Activated CD4-positive, CD25-positive, alpha-beta regulatory T cell treated with anti-CD3 and anti-CD28 coated beads, Interleukin-2, amount 50 U/mL, for 72 hours (primary cell): ENCODE data around the gene MINAR2.

ENCODE experiments used
- DNase-seq: peaks from one replicate; pipeline ENCODE4 v3.0.0; 2021

MINAR2 gene

DNA sequence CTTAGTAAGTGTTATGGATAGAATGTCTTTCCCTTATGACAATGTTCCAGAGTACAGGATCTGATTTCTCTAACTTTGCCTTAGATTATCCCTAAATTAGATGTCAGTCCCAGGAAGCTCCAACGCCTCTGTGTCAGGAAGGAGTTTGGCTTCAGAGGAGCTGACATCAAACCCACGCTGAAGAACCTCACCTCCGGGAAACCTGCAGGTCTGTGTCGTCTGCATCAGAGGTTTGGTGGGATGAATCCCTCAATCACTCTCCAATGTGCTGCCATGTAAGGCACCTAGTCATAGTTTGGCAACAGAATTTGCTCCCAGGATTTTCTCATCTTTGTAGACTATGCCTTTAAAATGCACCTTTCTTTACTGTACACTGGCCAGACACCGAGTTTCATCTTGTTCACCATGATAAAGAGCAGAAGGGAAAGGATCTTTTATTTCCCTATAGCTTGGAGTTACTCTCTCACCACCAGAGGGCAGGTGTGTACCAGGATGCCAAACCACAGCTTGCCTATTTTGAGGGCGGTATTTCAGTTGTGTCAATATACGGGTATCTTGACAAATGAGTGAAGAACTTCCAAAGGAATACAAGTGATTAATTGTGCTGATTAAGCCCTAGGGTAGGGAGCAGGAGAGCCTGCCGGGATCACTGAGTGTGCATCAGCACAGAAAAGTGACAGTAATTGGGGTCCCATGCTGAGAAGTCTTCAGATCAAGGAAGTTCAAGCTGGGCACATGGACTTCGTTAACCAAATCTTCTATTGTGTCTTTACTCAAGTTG is 23.4 kb downstream of the MINAR2 start:
- no peak for DNase-seq

DNA sequence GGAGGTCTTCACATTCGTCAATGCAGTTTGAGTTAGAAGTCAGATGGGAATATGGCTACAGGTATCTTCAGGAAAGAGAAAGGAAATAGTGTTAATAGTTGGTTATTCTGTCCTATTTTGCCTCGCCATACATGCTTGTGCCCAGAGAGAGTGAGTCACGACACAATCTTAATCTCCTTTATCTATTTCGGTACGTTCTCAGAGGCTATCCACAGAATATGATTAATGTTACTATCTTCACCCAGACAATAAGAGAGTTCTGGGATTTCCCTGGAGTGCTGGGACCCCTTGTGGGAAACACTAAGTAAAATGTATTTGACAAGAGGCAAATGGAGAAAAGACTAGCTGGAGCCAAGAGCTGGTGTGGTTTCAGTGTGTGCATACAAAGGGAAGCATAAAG is 25.5 kb downstream of the MINAR2 start:
- no peak for DNase-seq

DNA sequence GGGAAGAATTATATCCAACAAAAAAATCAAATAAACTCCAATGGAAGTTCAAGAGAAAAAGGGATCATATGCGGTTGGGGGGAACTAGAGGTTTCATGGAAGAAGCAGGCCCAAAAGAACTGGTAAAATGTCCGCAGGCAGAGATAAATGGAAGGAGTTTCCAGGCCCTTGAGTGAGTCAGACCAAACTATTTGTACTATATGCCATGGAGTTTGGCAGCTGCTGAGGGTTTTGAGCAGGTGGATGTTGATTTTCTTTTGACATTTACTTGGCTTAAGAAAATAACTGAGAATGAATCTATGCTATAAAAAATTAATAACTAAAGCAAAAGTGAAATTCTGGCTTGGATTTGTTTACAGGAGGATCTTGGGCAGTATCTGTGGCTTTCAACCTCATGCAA is 33.7 kb downstream of the MINAR2 start:
- no peak for DNase-seq

DNA sequence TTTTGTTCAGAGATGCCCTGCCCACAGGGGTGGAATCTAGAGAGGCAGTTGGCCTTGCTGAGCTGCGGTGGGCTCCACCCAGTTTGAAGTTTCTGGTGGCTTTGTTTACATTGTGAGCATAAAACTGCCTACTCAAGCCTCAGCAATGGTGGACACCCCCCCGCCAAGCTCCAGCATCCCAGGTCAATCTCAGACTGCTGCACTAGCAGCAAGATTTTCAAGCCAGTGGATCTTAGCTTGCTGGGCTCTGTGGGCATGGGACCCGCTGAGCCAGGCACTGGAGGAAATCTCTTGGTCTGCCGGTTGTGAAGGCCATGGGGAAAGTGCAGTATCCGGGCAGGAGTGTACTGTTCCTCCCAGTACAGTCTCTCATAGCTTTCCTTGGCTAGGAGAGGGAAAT is 55.5 kb downstream of the MINAR2 start:
- no peak for DNase-seq

DNA sequence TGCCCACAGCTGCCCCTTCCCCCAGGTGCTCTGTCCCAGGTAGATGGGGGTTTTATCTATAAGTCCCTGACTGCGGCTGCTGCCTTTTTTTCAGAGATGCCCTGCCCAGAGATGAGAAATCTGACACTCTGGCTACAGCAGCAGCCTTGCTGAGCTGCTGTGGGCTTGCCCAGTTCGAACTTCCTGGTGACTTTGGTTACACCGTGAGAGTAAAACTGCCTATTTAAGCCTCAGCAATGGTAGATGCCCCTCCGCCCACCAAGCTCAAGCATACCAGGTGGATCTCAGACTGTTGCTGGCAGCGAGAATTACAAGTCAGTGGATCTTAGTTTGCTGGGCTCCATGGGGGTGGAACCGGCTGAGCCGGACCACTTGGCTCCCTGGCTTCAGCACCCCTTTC is 56.8 kb downstream of the MINAR2 start:
- DNase-seq, result no peak

DNA sequence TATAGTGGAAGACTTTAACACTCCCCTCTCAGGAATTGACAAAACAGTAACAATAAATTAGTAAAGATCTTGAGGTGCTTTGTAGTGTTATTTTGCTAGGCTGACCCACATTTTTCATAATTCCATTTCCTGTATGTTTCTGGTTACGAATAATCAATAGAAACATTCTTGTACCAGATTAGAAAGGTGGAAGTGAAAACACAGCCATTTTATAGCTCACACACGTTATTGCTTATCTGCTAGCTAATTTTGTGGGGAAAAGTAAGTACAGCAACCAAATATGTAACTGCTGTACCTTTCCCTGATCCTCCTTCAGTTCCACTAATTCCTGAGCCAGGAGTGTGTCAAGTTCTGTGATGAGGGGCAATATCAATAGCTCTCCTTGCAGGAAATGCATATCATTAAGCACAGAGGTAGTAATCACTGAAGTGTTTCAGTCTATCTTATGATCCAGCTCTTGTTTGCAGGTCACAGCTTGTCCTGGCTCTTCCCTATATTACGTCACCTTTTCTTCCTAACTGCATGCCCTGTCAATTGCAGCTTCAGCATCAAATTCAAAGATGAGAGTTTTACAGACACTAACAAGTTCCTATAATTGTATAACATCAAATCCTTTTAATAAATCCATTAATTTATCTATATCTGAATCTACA is 59.4 kb downstream of the MINAR2 start:
- DNase-seq, result no peak
